22Rv1 (cell line): ENCODE results near the gene ADIPOQ.
"Not testable (repeated sequence)": the region's sequence is repeated elsewhere in the genome, so short reads cannot be mapped to it uniquely, and the experiment has no call there.

ENCODE experiments used
- H3K27ac ChIP-seq: fragments of 450-650 bp; 2 replicates; pipeline ENCODE4 v1.5.1; 2017
- CTCF ChIP-seq: fragments of 450-650 bp; IDR thresholded peaks from 2 replicates; pipeline ENCODE4 v1.5.1; 2017; ENCODE audit warnings: mild to moderate bottlenecking
- ZFX ChIP-seq: fragments of 450-650 bp; IDR thresholded peaks from 2 replicates; pipeline ENCODE4 v1.6.1; 2017; ENCODE audit warnings: antibody characterized with exemption, borderline replicate concordance

Gene ADIPOQ

GRCh38 chr3:186890911-186891310 lies 48.4 kb downstream of the ADIPOQ start:
- H3K27ac ChIP-seq: no peak overlapping the region
- TF ChIP-seq ZFX: no peak
- TF ChIP-seq CTCF: no peak

GRCh38 chr3:186893071-186893470 lies 50.6 kb downstream of the ADIPOQ start:
- not testable (repeated sequence) for H3K27ac ChIP-seq

GRCh38 chr3:186895406-186895805 lies 52.9 kb downstream of the ADIPOQ start:
- TF ChIP-seq ZFX (no peak), CTCF (no peak)
- no peak overlapping the region for H3K27ac ChIP-seq

- H3K27ac ChIP-seq: no peak overlapping the region
- TF ChIP-seq ZFX (no peak), CTCF (no peak)
These were observed 53.5 kb downstream of the ADIPOQ start for GRCh38 chr3:186896006-186896405.

GRCh38 chr3:186896875-186897274 lies 54.4 kb downstream of the ADIPOQ start:
- no peak for TF ChIP-seq CTCF
- TF ChIP-seq ZFX: no peak
- H3K27ac ChIP-seq: no peak overlapping the region

- H3K27ac ChIP-seq: no peak overlapping the region
- TF ChIP-seq CTCF (no peak), ZFX (no peak)
These were observed 58.7 kb downstream of the ADIPOQ start for GRCh38 chr3:186901135-186901734.

GRCh38 chr3:186902154-186902553 lies 59.6 kb downstream of the ADIPOQ start:
- H3K27ac ChIP-seq: no peak overlapping the region
- TF ChIP-seq CTCF (no peak), ZFX (no peak)

GRCh38 chr3:186902713-186903112 lies 60.2 kb downstream of the ADIPOQ start:
- no peak overlapping the region for H3K27ac ChIP-seq
- TF ChIP-seq ZFX: no peak
- TF ChIP-seq CTCF: no peak

GRCh38 chr3:186903676-186904075 lies 61.2 kb downstream of the ADIPOQ start:
- not testable (repeated sequence) for H3K27ac ChIP-seq

GRCh38 chr3:186907075-186907474 lies 64.6 kb downstream of the ADIPOQ start:
- not testable (repeated sequence) for H3K27ac ChIP-seq
